BE2C (cell line): ENCODE measurements around the gene GLG1.
A peak's percentile ranks its signal among the peaks of the same experiment; 100 is the strongest.

ENCODE experiments used
- DNase-seq: peaks from one replicate; pipeline ENCODE4 v3.0.0-alpha.2; 2020
- H3K27me3 ChIP-seq: fragments of 250-450 bp; sonication (Bioruptor Pico); 2 replicates; pipeline ENCODE4 v1.5.1; 2020; ENCODE audit warnings: mild to moderate bottlenecking
- H3K36me3 ChIP-seq: fragments of 250-450 bp; sonication (Bioruptor Pico); 2 replicates; pipeline ENCODE4 v1.5.1; 2020; ENCODE audit warnings: mild to moderate bottlenecking
- H3K4me1 ChIP-seq: fragments of 250-450 bp; sonication (Bioruptor Pico); 2 replicates; pipeline ENCODE4 v1.5.1; 2020
- H3K4me3 ChIP-seq: 2 replicates; pipeline ENCODE4 v1.5.1; 2011; ENCODE audit warnings: low read depth, low read length
- H3K9me3 ChIP-seq: fragments of 250-450 bp; sonication (Bioruptor Pico); 2 replicates; pipeline ENCODE4 v1.5.1; 2020
- CTCF ChIP-seq: IDR thresholded peaks from 2 replicates; pipeline ENCODE4 v1.5.1; 2012; ENCODE audit warnings: mild to moderate bottlenecking, low read depth, low read length

The GLG1 gene

GRCh38 chr16:74627506-74628220, 20.7 kb upstream of the GLG1 start:
- no peak for TF ChIP-seq CTCF
- DNase-seq: no peak
- H3K27me3 ChIP-seq: no peaks in the 10 kb centered on the region
- no peaks in the 10 kb centered on the region for H3K4me1 ChIP-seq
- H3K9me3 ChIP-seq: no peaks in the 10 kb centered on the region
- H3K4me3 ChIP-seq: no peak overlapping the region
- H3K36me3 ChIP-seq: peaks cover 100% of the 10 kb centered on the region

GRCh38 chr16:74626741-74627416, 20.0 kb upstream of the GLG1 start:
- DNase-seq: no peak
- no peaks in the 10 kb centered on the region for H3K27me3 ChIP-seq
- peaks cover 100% of the 10 kb centered on the region for H3K36me3 ChIP-seq
- TF ChIP-seq CTCF: no peak
- H3K4me1 ChIP-seq: no peaks in the 10 kb centered on the region
- no peaks in the 10 kb centered on the region for H3K9me3 ChIP-seq
- no peak overlapping the region for H3K4me3 ChIP-seq

GRCh38 chr16:74625500-74626350, 18.8 kb upstream of the GLG1 start:
- Histone ChIP-seq H3K4me3 (no peak overlapping the region), H3K9me3 (no peaks in the 10 kb centered on the region), H3K4me1 (no peaks in the 10 kb centered on the region), H3K36me3 (peaks cover 97% of the 10 kb centered on the region), H3K27me3 (no peaks in the 10 kb centered on the region)
- no peak for TF ChIP-seq CTCF
- no peak for DNase-seq

- Histone ChIP-seq H3K4me3 (no peak overlapping the region), H3K9me3 (no peaks in the 10 kb centered on the region), H3K27me3 (no peaks in the 10 kb centered on the region), H3K4me1 (no peaks in the 10 kb centered on the region), H3K36me3 (peaks cover 81% of the 10 kb centered on the region)
- TF ChIP-seq CTCF: no peak
- DNase-seq: no peak
Observed at GRCh38 chr16:74623839-74624235, 16.9 kb upstream of the GLG1 start.

- peak; percentile 70 for TF ChIP-seq CTCF
- H3K4me1 ChIP-seq: no peaks in the 10 kb centered on the region
- DNase-seq: no peak
- H3K27me3 ChIP-seq: no peaks in the 10 kb centered on the region
- H3K4me3 ChIP-seq: no peak overlapping the region
- H3K36me3 ChIP-seq: peaks cover 76% of the 10 kb centered on the region
- no peaks in the 10 kb centered on the region for H3K9me3 ChIP-seq
Observed at GRCh38 chr16:74623214-74623838, 16.4 kb upstream of the GLG1 start.
